Posterior cingulate gyrus (tissue), 11 donors: Measurements from ENCODE around the gene MYOF.
A peak's percentile ranks its signal among the peaks of the same experiment; 100 is the strongest.

Experiments
- DNase-seq, 10 donors: peaks; one replicate each; pipeline versions ENCODE4 v3.0.0 to v3.0.0-alpha.2; 2020 to 2021; ENCODE audit warnings: mixed read lengths in 3 of 10
- intact Hi-C: fragments of 100-400 bp; cut with DNase I; formaldehyde crosslinking; loops from one replicate; pipeline ENCODE4 v1.15.1; 2023

MYOF gene

GRCh38 chr10:93404048-93404354 lies 78.1 kb downstream of the MYOF start:
- no peak for DNase-seq
- intact Hi-C loops: no loop called here

- intact Hi-C loops: no loop called here
- no peak for DNase-seq
Measured at GRCh38 chr10:93403152-93404047, 78.7 kb downstream of the MYOF start.

- intact Hi-C loops: no loop called here
- DNase-seq: no peak
Measured at GRCh38 chr10:93402192-93402591, 79.9 kb downstream of the MYOF start.

- intact Hi-C loops: no loop called here
- no peak for DNase-seq
Measured at GRCh38 chr10:93398528-93398927, 83.6 kb downstream of the MYOF start.

DNA sequence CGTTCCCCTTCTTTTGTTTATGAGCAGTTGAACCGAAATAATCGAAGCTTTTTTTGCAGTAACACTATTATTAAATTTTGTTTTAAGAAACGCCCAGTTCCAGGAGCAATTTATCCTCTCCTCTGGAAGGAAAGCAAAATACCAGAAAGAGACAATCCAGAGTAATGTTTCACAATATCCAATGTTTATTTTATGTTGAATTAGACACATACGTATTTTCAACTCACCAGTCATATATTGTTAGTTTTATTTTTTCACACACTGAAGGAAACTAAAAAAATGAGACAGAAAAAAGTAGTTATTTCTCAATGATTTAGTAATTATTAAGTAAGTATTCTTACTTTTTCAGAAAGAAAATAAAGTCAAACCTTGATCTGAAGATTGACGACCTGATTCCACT lies 85.1 kb downstream of the MYOF start:
- intact Hi-C loops: no loop called here
- DNase-seq: no peak

GRCh38 chr10:93393211-93393610 lies 88.9 kb downstream of the MYOF start:
- intact Hi-C loops: no loop called here
- DNase-seq: no peak

DNA sequence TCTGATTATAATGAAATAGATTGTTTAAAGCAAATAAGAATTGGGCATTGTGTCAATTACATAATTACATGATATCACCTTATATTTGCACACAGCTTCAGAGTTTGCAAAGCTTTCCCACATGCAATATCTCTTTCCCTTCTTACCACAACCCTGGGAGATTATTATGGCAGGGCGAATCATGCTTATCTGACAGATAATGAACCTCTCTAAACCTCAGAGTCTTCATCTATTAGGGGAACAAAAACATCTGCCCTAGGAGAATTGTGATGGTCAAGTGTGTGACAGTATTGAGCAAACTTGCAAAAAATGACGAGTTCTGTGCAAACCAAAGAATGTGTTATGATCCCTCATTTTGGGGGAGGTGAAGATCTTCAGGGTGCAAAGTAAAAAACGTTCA lies 90.0 kb downstream of the MYOF start:
- intact Hi-C loops: no loop called here
- no peak for DNase-seq

DNA sequence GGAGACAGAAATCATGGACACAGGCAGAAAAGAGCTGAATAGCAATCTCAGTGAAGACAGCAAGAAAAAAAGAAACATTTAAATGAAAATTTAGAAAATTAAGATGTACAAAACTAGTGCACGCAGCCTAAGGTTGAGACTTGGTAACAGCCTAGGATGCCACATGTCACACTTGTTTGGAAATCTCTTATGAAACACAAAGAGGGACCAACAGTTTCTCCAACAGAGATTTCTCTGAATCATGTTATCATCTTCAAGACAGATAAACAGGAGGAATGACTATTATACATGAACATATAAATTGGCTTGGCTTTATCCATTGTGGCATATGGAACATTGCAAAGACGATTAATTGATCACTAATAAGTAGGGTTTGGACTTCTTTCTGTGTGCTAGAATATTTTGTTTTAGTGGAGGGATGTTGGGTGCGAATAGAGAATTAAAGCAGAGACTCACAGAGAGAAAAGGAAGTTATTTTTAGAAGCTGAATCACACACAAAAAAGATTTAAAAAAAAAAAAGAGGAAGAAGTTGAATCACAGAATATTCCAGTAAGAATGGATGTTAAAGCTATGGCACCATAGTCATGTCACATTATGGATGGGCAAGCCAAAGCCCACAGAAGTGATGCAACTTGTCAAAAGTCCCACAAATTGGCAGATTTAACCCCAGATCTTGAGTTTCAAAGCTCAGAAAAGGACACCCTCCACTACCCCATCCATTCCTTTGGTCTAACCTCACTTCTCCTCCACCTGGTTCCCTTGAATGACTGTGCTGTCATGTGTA lies 91.6 kb downstream of the MYOF start:
- DNase-seq: no peak
- intact Hi-C loops: no loop called here

DNA sequence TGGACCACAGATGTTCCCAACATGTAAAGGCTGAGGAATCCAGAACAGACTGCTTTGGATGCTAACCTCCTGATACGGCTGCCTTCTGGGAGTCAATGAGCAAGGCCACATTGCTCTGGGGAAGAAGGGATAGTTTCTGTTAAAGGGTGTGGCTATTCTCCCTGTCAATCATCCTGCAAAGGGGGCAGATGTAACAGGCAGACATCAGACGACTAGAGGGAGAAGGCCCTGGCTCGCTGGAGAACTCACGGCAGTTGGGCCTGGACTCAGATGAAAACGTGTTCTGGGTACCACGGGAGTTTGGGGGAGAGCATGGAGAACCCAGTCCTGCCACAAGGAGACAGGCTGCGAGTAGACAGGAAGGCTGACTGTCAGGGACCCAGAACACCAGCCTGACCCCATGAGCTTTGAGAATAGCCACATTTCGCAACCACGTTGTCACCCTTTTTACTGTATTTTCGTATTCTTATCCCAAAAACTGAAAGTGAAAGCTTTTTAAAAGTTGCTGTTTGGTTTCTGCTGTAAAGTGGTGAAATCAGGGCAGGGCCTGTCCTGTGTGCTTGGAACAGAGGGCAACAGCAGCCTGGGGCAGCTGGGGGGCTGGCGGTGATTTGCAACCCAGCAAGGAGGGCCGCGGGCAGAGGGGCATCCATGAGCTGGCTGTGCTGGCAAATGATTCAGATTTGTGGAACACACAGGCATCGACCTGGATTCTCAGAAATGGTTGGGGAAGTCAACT lies 95.3 kb downstream of the MYOF start:
- intact Hi-C loops: no loop called here
- DNase-seq: no peak

DNA sequence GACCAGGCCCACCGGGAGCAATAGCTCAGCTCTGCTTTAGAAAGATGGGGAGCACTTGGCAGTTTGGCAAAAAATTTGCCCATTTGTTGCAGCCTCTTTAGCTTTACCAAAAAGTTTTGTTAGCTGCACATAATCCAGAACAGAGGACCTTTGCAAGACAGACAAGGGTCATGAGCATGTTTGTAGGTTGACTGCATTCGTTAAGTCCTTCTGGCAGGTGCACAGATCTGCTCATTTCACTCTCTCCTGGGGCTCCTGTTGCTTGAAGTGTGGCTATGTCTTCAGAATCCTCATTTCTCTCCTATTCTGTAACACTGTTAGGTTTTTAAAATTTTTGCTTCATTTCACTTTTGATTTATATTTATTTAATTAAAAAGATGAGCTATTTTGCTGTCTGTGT lies 96.8 kb downstream of the MYOF start:
- DNase-seq: no peak
- intact Hi-C loops: no loop called here

- intact Hi-C loops: no loop called here
Measured at GRCh38 chr10:93384006-93384405, 98.1 kb downstream of the MYOF start.

GRCh38 chr10:93383562-93383981 lies 98.6 kb downstream of the MYOF start:
- DNase-seq: no peak
- intact Hi-C loops: no loop called here

More at GRCh38 chr10:93384006-93384405, 98.1 kb downstream of the MYOF start:
- DNase-seq: no peak

- no peak for DNase-seq
- intact Hi-C loops: no loop called here
Measured at GRCh38 chr10:93379731-93380575, 102.2 kb downstream of the MYOF start.

DNA sequence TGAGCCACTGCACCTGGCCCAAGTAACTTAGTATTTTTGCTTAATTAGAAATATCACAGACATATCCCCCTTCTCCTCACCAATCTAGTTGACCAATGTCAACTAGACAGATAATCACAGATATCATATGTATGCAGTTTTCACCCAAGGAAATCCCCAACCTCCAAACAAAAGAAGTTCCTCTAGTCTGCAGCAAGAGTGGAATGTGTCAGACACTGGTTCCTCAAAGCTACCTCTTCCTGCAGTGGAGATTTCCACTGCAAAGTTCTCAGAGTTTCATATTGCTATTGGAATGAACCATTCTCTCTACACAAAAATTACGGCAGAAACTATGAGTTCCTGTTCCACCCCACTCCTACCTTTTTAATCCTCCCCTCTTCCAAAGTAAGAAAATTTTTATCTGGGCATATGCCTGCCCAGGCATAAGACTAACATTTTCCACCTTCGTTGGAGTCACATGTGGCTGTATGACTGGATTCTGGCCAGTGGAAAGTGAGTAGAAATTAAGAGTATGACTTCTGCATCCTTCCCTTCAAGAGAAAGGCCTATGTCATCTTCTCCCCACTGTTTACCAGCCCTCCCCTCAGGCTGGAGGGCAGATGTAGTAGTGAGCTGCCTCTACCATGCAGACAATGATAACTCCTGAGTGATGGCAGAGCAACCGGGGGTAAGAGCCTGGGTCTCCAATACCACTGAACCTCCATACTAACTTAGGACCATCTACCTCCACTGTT lies 103.0 kb downstream of the MYOF start:
- intact Hi-C loops: no loop called here
- DNase-seq: no peak

DNA sequence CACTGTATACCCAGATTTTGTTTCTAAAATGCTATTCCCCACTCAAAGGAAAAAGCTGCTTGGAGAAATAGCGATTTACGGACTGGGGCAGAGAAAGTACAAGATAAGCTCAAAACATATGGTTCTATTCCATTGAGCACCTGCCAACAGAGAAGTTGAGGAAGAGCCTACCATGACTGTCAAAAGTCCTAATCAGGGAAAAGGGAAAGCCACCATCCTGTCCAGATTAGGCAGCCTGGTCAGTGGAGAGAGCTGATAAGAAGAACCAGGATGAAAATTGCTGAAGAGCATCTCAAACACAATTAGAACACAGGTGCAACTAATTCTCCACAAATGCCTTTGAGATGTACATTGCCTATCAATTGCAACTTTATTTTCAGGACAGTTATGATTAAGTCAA lies 104.1 kb downstream of the MYOF start:
- intact Hi-C loops: no loop called here

DNA sequence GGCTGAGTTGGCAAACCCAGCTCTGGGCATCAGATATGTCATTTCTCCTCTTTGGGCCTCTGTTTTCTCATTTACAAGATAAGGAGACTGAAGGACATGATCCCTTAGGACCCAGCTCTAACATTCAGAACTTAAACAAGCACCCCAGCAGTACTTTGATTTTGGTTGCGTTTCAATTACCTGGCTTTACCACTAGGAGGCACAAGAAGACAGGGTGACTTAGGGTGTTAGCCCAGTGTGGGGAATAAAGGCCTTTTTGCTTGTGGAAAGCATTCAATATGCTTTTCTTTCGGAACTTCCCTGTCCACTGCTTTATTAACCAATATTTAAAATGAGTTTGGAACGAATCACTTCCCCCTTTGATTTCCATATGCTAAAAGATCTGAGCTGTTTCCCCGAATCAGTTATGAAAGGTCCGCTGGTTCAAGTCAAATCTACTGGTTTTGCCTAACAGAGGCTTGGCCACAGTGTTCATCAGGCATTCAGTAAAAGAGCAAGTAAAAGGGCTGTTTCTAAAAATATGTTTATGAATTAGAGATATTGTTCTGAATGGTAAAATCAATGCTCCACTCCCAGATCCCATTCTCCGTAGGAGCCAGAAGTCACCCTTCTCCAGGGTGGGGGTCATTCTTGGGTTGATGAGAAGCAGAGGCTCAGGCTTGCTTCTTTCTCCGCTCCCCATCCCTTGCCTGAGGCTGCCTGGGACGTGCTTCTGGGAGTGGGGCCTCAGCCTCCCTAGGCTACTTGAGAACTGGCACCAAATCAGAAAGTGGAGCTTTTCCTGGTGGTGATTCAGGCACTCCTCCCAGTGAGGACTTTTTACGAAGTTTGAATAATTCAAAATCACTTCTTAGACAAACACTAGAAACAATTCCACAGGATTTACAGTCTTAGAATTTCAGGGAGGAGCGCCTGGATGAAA lies 105.5 kb downstream of the MYOF start:
- intact Hi-C loops: loop anchor here (1.0 to 2.0 kb wide), 2 partner anchors 106 to 304 kb away; partner anchors contain the start of gene MYOF
- DNase-seq: peak in 2 of 10 donors; percentile 21 to 23

More for the DNA sequence above, 104.1 kb downstream of the MYOF start:
- DNase-seq: no peak

GRCh38 chr10:93370961-93371360 lies 111.2 kb downstream of the MYOF start:
- DNase-seq: no peak
- intact Hi-C loops: no loop called here

DNA sequence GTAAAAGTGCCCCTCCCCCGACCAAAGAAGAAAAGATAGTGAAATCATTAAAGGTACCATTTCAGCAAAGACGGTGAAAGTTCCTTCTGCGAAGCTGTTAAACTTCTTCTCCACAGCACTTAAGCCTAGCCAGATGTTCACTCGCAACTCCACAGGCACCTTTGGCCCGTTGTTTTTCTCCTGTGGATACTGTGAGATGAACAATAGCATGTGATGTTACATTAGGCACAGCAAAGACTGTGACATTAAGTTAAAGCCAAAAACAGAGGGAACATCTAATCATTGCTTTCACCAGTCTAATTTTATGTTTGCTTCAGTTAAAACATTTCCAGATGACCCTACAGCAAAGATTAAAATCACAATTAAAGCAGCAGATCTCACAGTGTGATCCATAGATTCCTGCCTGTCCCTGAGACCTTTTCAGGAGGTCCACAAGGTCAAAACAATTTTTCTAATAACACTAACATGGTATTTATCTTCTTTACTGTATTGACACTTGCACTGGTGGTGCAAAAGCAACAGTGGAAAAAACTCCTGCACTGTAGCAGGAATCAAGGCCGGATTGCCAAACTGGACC lies 112.5 kb downstream of the MYOF start:
- no peak for DNase-seq
- intact Hi-C loops: no loop called here
